Neural progenitor cell (in vitro differentiated cells): ENCODE data around the gene TPBG. TPM values are rescaled to one million over a fixed set of nuclear protein-coding genes. Genes with fewer than 3 reads are reported as not detected.

Source experiments
- DNase-seq: peaks from one replicate; pipeline ENCODE4 v3.0.0-alpha.2; 2016; ENCODE audit warnings: low spot score
- H2AFZ ChIP-seq: fragments of 200-600 bp; sonication (generic); replicated peaks from 2 replicates; pipeline ENCODE4 v1.6.1; 2016; ENCODE audit warnings: antibody characterized with exemption
- H3F3A ChIP-seq: fragments of 200-600 bp; sonication (generic); 2 replicates; pipeline ENCODE4 v1.6.1; 2016; ENCODE audit warnings: antibody characterized with exemption, low read depth
- H3K27ac ChIP-seq: fragments of 200-600 bp; sonication (generic); 2 replicates; pipeline ENCODE4 v1.5.1; 2016; ENCODE audit warnings: mild to moderate bottlenecking
- H3K27me3 ChIP-seq: fragments of 200-600 bp; sonication (generic); 2 replicates; pipeline ENCODE4 v1.6.1; 2016; ENCODE audit warnings: mild to moderate bottlenecking, moderate library complexity
- H3K36me3 ChIP-seq: fragments of 200-600 bp; sonication (generic); 2 replicates; pipeline ENCODE4 v1.5.1; 2016
- H3K4me1 ChIP-seq: fragments of 200-600 bp; sonication (generic); 2 replicates; pipeline ENCODE4 v1.6.1; 2016; ENCODE audit warnings: mixed run types
- H3K4me2 ChIP-seq: fragments of 200-600 bp; sonication (generic); 2 replicates; pipeline ENCODE4 v1.6.1; 2016
- H3K4me3 ChIP-seq: fragments of 200-600 bp; sonication (generic); 2 replicates; pipeline ENCODE4 v1.5.1; 2016
- H3K79me2 ChIP-seq: fragments of 200-600 bp; sonication (generic); 2 replicates; pipeline ENCODE4 v1.6.1; 2016; ENCODE audit warnings: low read depth
- H3K9ac ChIP-seq: fragments of 200-600 bp; sonication (generic); 2 replicates; pipeline ENCODE4 v1.6.1; 2016
- H3K9me3 ChIP-seq: fragments of 200-600 bp; sonication (generic); 2 replicates; pipeline ENCODE4 v1.5.1; 2016; ENCODE audit warnings: low read depth
- H4K20me1 ChIP-seq: fragments of 200-600 bp; sonication (generic); 2 replicates; pipeline ENCODE4 v1.6.1; 2016; ENCODE audit warnings: low read depth
- H3K27ac Mint-ChIP-seq: 3 replicates; pipeline ENCODE4 v1.8.0; 2021; ENCODE audit warnings: mixed read lengths
- H3K27me3 Mint-ChIP-seq: 2 replicates; pipeline ENCODE4 v1.8.0; 2022; ENCODE audit warnings: low read depth, mild to moderate bottlenecking, inconsistent platforms, moderate library complexity, mixed read lengths; ENCODE audit not compliant: insufficient read depth
- H3K36me3 Mint-ChIP-seq: 3 replicates; pipeline ENCODE4 v1.8.0; 2021; ENCODE audit warnings: mixed read lengths
- H3K4me1 Mint-ChIP-seq: 3 replicates; pipeline ENCODE4 v1.8.0; 2021; ENCODE audit warnings: mixed read lengths
- H3K4me3 Mint-ChIP-seq: 3 replicates; pipeline ENCODE4 v1.8.0; 2021; ENCODE audit warnings: mild to moderate bottlenecking, moderate library complexity, mixed read lengths
- H3K9me3 Mint-ChIP-seq: 3 replicates; pipeline ENCODE4 v1.8.0; 2020; ENCODE audit warnings: mixed read lengths
- EZH2 ChIP-seq: fragments of 200-600 bp; sonication (generic); IDR thresholded peaks from 2 replicates; pipeline ENCODE4 v1.6.1; 2017; ENCODE audit warnings: antibody characterized with exemption, mild to moderate bottlenecking, moderate library complexity
- EZH2phosphoT487 ChIP-seq: fragments of 200-600 bp; sonication (generic); IDR thresholded peaks from 2 replicates; pipeline ENCODE4 v1.6.1; 2017; ENCODE audit warnings: antibody characterized with exemption
- total RNA-seq: library from RNA; depleted of rRNA; stranded (reverse); fragments of >200 nt; gene quantifications from 2 replicates; pipeline ENCODE4 v1.2.3, GENCODE V29; 2015; ENCODE audit warnings: low replicate concordance
- TF ChIP-seq, protein P1 (sequence below): fragments of 200-600 bp; sonication (generic); IDR thresholded peaks from 2 replicates; pipeline ENCODE4 v1.5.1; 2017; ENCODE audit warnings: antibody characterized with exemption, mild to moderate bottlenecking

Gene TPBG
- total RNA-seq, 1 donor from 2014 or later, result 362 TPM

DNA sequence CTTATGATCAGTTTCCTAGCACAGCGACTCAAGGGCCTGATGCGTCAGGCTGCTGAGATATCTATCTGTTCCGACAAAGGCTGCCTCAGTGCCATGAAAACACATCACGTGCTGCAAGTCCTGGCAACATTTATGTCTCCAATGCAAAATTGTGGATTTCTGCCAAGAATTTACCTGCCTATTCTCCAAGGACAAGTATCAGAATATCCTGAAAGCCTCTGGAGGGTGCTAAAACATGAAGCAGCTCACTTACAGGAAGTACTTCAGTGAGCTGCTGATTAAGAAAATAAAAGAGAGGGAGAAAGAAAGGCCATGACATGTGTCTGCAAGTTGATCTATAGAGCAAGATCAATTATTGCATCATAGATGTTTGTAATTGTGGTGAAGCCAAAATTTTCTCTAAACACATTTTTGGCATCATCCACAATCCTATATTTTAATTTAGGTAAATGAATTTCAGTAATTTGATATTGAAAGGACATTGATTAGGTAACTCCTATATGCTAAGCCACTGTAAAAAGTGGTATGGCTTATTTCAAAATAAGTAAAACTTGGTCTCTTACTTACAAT lies 25.8 kb upstream of the TPBG start:
- H3K36me3 ChIP-seq, result no peaks in the 10 kb centered on the region
- no peaks in the 10 kb centered on the region for H3K4me1 ChIP-seq
- no peaks in the 10 kb centered on the region for H3K27me3 ChIP-seq
- H3K4me2 ChIP-seq, result no peak overlapping the region
- no peaks in the 10 kb centered on the region for H3K79me2 ChIP-seq
- no peaks in the 10 kb centered on the region for H4K20me1 ChIP-seq
- Mint-ChIP-seq H3K4me1 (no peaks in the 10 kb centered on the region), H3K36me3 (peaks cover 6% of the 10 kb centered on the region), H3K27me3 (peaks cover 3% of the 10 kb centered on the region), H3K27ac (no peak overlapping the region), H3K4me3 (no peak overlapping the region), H3K9me3 (peaks cover 25% of the 10 kb centered on the region)
- DNase-seq, result no peak
- H3K9me3 ChIP-seq, result no peaks in the 10 kb centered on the region
- H3K27ac ChIP-seq, result no peak overlapping the region
- no peak for TF ChIP-seq EZH2phosphoT487
- TF ChIP-seq, protein P1, sequence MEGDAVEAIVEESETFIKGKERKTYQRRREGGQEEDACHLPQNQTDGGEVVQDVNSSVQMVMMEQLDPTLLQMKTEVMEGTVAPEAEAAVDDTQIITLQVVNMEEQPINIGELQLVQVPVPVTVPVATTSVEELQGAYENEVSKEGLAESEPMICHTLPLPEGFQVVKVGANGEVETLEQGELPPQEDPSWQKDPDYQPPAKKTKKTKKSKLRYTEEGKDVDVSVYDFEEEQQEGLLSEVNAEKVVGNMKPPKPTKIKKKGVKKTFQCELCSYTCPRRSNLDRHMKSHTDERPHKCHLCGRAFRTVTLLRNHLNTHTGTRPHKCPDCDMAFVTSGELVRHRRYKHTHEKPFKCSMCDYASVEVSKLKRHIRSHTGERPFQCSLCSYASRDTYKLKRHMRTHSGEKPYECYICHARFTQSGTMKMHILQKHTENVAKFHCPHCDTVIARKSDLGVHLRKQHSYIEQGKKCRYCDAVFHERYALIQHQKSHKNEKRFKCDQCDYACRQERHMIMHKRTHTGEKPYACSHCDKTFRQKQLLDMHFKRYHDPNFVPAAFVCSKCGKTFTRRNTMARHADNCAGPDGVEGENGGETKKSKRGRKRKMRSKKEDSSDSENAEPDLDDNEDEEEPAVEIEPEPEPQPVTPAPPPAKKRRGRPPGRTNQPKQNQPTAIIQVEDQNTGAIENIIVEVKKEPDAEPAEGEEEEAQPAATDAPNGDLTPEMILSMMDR, result no peak
- TF ChIP-seq EZH2, result no peak
- H3K9ac ChIP-seq, result no peak overlapping the region
- H3K4me3 ChIP-seq, result no peak overlapping the region
- H3F3A ChIP-seq, result no peaks in the 10 kb centered on the region
- no peak overlapping the region for H2AFZ ChIP-seq

DNA sequence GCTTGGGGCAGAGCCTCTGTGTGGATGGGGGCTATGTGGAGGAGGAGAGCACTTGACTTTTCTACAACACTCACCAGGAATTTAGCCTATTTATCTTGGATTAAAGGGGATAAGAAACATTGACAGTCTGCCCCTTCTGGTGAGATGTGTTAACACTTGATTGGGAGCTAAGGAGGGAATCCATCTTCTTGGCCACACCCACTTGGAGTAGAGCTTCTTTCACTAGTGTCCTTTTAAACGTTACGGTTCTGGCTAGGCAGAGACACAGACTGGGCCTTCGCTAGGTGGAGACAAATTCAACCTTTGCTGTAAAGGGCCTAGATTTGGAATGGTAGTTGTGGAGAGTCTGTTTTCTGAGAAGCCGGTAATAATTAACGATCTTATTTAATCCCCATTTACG lies 15.5 kb upstream of the TPBG start:
- H3K9me3 Mint-ChIP-seq, result peaks cover 14% of the 10 kb centered on the region
- peaks cover 18% of the 10 kb centered on the region for H3K4me1 Mint-ChIP-seq
- Histone ChIP-seq H3K36me3 (peaks cover 6% of the 10 kb centered on the region), H4K20me1 (no peaks in the 10 kb centered on the region), H2AFZ (no peak overlapping the region), H3K4me1 (peaks cover 4% of the 10 kb centered on the region), H3F3A (peaks cover 7% of the 10 kb centered on the region), H3K4me3 (no peak overlapping the region), H3K27ac (no peak overlapping the region), H3K9ac (no peak overlapping the region), H3K4me2 (no peak overlapping the region), H3K79me2 (no peaks in the 10 kb centered on the region), H3K27me3 (no peaks in the 10 kb centered on the region), H3K9me3 (peaks cover 12% of the 10 kb centered on the region)
- H3K4me3 Mint-ChIP-seq, result no peak overlapping the region
- H3K36me3 Mint-ChIP-seq, result no peaks in the 10 kb centered on the region
- H3K27ac Mint-ChIP-seq, result no peak overlapping the region
- H3K27me3 Mint-ChIP-seq, result peaks cover 2% of the 10 kb centered on the region
- DNase-seq, result peak; percentile 41
- no peak for TF ChIP-seq EZH2
- TF ChIP-seq, protein P1, result peak; percentile 27

DNA sequence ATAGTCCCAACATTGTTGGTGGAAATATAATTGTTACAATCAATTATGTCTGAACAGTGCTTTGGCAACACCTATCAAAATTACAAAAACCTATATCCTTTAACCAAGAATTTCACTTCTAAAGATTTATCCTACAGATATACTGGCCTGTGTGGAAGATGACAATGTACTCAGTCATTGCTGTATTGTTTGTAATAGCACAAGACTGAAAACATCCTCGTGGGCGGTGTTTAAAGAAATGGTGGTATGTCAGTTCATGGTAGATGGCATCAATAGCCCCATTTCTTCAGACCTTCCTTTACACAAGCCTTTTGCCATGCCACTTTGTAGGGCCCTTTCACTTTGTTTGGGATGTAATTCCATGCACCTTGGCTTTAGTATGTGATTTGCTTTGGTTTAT lies 9.8 kb upstream of the TPBG start:
- H3K9me3 Mint-ChIP-seq, result peaks cover 4% of the 10 kb centered on the region
- peaks cover 7% of the 10 kb centered on the region for H3F3A ChIP-seq
- no peak overlapping the region for H3K9ac ChIP-seq
- no peaks in the 10 kb centered on the region for H3K9me3 ChIP-seq
- no peak overlapping the region for H3K27ac Mint-ChIP-seq
- no peaks in the 10 kb centered on the region for H4K20me1 ChIP-seq
- H3K4me1 ChIP-seq, result peaks cover 4% of the 10 kb centered on the region
- no peaks in the 10 kb centered on the region for H3K79me2 ChIP-seq
- H3K27ac ChIP-seq, result no peak overlapping the region
- H3K4me3 Mint-ChIP-seq, result no peak overlapping the region
- H3K4me1 Mint-ChIP-seq, result peaks cover 11% of the 10 kb centered on the region
- TF ChIP-seq EZH2 (no peak), EZH2phosphoT487 (no peak)
- TF ChIP-seq, protein P1, result no peak
- H3K27me3 Mint-ChIP-seq, result peaks cover 2% of the 10 kb centered on the region
- no peaks in the 10 kb centered on the region for H3K36me3 ChIP-seq
- no peaks in the 10 kb centered on the region for H3K27me3 ChIP-seq
- no peak for DNase-seq
- no peak overlapping the region for H3K4me3 ChIP-seq
- peaks cover 6% of the 10 kb centered on the region for H3K36me3 Mint-ChIP-seq
- H3K4me2 ChIP-seq, result no peak overlapping the region
- no peak overlapping the region for H2AFZ ChIP-seq
